Kidney epithelial cell (primary cell): ENCODE data around the gene BRINP2. TPM values are rescaled to one million over a fixed set of nuclear protein-coding genes. Genes with fewer than 3 reads are reported as not detected.

Experiments
- DNase-seq: peaks from one replicate; pipeline ENCODE4 v3.0.0-alpha.2; 2010; ENCODE audit warnings: low read depth
- H3K27me3 ChIP-seq: 2 replicates; pipeline ENCODE4 v1.6.0; 2011; ENCODE audit warnings: low read length; ENCODE audit not compliant: control insufficient read depth, insufficient read depth
- H3K36me3 ChIP-seq: 2 replicates; pipeline ENCODE4 v1.5.1; 2011; ENCODE audit warnings: low read length; ENCODE audit not compliant: control insufficient read depth, insufficient read depth
- H3K4me3 ChIP-seq: 2 replicates; pipeline ENCODE4 v1.5.1; 2011; ENCODE audit warnings: low read depth, mild to moderate bottlenecking, control low read depth, low read length
- total RNA-seq: library from RNA; depleted of rRNA; stranded (reverse); fragments of >200 nt; gene quantifications from 2 replicates; pipeline ENCODE4 v1.2.3, GENCODE V29; 2015
- TF ChIP-seq, protein P1 (sequence below): IDR thresholded peaks from 2 replicates; pipeline ENCODE4 v1.5.1; 2011; ENCODE audit warnings: mild to moderate bottlenecking, moderate library complexity, low read length, control low read depth, inconsistent platforms; ENCODE audit not compliant: insufficient read depth, poor library complexity, severe bottlenecking

The BRINP2 gene
- total RNA-seq, 1 donor from 2014 or later, result not detected

DNA sequence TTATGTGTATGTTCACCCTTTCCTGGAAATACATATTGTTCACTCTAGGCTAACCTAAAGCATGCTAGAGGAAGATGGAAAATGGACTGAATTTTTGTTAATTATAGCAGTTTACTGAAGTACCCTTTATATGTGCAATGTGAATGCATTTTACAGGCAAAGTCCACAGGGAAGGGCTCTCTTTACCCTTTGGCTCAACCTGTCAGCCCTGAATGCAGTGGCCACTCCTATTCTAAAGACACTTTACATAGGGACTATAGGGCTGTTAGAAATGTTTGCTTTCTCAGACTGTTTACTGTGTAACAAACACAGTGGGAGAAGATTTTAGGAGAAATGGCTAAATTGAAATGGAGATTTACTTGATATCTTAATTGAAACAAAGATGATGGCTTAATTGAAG is 78.5 kb downstream of the BRINP2 start:
- no peaks in the 10 kb centered on the region for H3K27me3 ChIP-seq
- DNase-seq, result no peak
- H3K36me3 ChIP-seq, result no peaks in the 10 kb centered on the region
- TF ChIP-seq, protein P1, sequence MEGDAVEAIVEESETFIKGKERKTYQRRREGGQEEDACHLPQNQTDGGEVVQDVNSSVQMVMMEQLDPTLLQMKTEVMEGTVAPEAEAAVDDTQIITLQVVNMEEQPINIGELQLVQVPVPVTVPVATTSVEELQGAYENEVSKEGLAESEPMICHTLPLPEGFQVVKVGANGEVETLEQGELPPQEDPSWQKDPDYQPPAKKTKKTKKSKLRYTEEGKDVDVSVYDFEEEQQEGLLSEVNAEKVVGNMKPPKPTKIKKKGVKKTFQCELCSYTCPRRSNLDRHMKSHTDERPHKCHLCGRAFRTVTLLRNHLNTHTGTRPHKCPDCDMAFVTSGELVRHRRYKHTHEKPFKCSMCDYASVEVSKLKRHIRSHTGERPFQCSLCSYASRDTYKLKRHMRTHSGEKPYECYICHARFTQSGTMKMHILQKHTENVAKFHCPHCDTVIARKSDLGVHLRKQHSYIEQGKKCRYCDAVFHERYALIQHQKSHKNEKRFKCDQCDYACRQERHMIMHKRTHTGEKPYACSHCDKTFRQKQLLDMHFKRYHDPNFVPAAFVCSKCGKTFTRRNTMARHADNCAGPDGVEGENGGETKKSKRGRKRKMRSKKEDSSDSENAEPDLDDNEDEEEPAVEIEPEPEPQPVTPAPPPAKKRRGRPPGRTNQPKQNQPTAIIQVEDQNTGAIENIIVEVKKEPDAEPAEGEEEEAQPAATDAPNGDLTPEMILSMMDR, result no peak
- H3K4me3 ChIP-seq, result no peak overlapping the region

DNA sequence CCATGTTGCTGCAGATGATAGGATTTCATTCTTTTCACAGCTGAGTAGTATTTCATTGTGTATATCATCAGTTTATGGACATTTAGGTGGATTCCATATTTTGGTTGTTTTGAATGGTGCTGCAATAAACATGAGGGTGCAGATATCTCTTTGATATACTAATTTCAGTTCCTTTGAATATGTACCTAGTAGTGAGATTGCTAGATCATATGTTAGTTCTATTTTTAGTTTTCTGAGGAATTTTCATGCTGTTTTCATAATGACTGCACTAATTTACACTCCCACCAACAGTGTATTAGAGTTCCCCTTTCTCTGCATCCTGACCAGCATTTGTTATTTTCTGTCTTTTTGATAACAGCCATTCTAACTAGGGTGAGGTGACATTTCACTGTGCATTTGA is 82.1 kb downstream of the BRINP2 start:
- no peaks in the 10 kb centered on the region for H3K27me3 ChIP-seq
- no peaks in the 10 kb centered on the region for H3K36me3 ChIP-seq
- no peak overlapping the region for H3K4me3 ChIP-seq
- no peak for DNase-seq
- TF ChIP-seq, protein P1, result no peak

DNA sequence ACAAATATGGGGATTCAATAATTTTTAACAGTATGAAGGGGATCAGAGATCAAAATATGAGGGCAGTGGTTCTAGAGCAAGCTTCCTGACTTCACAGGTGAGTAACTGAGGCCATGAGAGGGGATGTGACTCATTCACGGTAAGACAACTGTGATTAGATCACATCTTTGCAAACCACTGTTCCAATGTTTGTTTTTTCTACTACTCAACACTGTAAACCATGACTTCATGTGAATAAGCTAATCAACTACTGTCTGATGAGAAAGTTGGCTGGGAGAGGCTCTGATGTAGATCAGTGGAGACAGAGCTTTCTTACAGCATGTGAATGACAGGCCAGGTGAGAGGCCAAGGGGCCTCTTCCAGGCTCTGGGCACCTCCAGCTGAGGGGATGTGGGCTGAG is 84.7 kb downstream of the BRINP2 start:
- H3K36me3 ChIP-seq, result no peaks in the 10 kb centered on the region
- no peaks in the 10 kb centered on the region for H3K27me3 ChIP-seq
- no peak overlapping the region for H3K4me3 ChIP-seq
- TF ChIP-seq, protein P1, result no peak
- peak; percentile 90 for DNase-seq

DNA sequence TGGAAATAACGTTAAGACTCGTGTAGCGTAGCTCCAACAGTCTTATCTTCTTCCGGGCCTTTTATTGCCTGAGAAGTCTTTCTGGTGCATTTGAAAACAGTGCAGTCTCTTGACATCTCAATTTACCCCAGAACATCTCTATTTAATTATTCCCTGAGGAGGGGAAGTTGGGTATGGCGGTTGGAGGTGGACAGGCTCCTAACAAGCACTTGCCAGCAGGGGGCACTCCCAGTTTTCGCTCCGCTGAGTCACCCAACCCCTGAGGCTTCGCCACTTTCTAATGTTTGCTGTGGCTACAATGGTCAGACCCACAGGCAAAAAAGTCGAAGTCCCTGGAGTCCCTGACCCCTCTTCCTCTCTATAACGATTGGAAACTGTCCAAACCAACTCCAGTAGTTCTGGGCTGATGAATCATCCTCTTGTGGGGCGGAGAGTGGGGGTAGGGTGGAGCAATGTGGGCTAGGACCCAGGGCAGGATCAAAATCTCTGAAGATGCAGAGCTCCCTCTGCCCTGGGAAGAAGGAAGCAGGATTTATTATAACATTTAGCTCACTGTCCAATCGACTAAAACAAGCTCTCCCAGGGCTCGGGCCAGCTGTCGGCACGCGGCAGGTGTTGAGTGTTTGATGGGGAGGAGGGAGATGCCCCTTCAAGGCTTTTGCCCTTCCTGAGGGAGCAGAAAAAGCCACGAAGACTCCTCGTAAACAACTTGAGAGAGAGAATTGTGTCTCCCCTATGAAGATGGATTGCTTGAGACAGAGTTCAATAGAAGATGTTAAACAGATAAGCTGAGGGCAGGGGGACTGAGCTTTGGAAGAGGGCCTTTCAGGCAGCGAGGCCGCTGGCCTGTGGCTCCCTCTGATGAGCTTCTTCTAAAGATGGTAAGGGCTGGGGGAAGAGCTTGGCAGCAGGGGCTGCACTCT is 85.7 kb downstream of the BRINP2 start:
- H3K4me3 ChIP-seq, result no peak overlapping the region
- peak; percentile 95 for DNase-seq

DNA sequence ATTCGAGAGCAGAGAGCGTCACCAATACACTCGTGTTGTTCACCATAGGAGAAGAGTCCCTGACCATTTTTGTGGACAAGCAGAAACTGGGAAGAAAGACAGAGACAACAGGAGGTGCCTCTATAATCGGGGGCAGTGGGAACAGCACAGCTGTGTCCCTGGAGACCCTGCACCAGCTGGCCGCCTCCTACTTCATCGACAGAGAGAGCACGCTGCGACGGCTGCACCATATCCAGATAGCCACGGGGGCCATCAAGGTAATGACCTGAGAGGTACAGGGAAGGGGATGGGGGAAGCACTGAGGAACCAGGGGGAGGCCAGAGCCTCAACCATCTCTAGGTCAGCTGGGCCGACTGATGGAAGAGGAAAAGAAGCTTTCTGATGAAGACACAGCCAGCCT is 86.4 kb downstream of the BRINP2 start:
- Histone ChIP-seq H3K4me3 (no peak overlapping the region), H3K27me3 (no peaks in the 10 kb centered on the region), H3K36me3 (no peaks in the 10 kb centered on the region)
- DNase-seq, result no peak
- TF ChIP-seq, protein P1, result no peak

More for the DNA sequence above, 85.7 kb downstream of the BRINP2 start:
- no peaks in the 10 kb centered on the region for H3K36me3 ChIP-seq
- H3K27me3 ChIP-seq, result no peaks in the 10 kb centered on the region
- TF ChIP-seq, protein P1, result peak; percentile 70
